GM18498 (cell line): ENCODE data around the gene CFAP410.

Experiments used
- ATAC-seq: cut with Tn5 transposase; IDR thresholded peaks from one replicate; pipeline ENCODE4 v1.9.1; 2021; ENCODE audit warnings: mild to moderate bottlenecking, moderate library complexity; ENCODE audit not compliant: unreplicated experiment

CFAP410 gene

DNA sequence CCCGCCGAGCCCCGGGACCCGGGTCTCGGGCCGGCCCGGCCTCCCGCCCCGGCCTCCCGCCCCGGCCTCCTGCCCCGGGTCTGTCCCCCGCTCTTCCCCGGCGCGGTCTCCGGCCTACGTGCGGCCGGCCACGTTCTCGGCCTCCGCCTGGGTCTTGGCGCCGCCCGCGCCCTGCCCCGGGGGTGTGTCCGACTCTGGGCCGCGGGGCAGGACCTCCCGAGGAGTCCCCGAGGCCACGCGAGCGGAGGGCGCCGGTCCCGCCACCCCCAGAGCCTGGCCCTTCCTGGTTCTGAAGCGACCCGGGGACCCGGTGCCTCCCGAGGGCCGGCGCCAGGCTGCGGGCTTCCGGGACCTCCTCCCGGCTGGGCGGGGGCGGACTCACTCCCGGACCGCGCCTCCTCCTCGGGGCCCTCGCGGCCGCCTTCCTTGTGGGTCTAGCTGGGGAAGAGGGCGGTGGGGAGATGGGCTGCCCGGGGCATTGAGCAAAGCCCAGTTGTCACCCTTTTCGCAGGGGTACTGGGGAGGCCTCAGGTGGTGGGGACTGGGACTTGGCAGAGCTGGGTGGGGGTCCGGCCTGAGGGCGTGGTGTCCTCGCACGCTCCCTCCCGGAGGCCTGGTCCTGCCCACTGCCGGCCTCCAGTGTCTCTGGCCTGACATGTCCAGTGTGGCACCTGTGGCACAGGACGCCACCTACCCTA, 38.8 kb downstream of the CFAP410 start:
- peak; percentile 40 for ATAC-seq

DNA sequence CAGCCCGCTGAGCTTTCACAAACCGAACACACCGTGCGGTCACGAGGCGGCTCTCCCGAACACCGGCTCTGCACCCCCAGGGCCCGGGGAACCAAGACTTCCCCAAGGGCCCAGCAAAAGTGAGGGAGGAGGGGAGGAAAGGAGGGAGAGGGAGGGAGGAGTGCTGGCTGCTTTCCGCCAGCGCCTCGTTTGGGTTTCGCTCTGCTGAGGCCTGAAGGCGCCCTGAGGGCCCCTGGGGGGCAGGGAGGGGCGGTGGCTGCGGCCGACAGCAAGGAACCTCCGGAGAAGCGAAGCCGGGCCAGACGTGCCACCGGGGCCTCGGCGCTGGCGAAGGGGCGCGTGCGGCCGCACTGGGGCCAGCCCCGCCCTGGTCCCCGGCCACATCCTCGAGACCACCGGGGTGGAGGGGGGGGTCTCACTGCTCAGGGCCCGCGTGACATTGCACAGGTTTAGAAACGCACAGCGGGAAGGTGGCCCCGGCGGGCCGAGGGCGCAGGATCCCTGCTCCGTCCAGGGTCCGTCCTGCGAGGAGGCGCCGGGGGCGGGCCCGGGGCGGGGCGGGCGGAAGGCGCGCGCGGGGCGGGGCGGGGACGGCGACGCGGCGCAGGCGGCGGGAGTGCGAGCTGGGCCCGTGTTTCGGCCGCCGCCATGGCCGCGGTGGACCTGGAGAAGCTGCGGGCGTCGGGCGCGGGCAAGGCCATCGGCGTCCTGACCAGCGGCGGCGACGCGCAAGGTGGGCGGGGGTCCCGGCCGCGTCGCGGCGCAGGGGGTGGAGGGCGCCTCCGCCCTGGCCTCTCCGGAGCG, 39.5 kb downstream of the CFAP410 start, which contains the start of gene PFKL:
TSS of gene PFKL (plus strand) at position 596 of the 804 bp plus-strand sequence. CDS start at position 649, 53 bp downstream.
- peak; percentile 65 for ATAC-seq

DNA sequence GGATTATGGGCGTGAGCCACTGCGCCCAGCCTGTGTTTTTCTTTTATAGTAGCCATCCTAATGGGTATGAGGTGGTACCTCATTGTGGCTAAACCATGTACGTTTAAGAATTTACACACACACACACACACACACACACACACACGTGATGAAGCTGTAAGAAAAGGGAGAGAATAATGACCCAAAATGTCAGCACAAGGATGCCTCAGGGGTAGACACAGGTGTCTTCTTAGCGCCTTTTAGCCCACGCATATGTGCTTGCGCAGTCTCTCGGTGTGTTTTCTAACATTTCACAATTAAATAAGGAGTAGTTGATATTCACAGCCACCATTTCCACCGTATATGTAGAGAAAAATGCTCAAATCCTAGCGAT, 40.1 kb downstream of the CFAP410 start:
- ATAC-seq: no peak

DNA sequence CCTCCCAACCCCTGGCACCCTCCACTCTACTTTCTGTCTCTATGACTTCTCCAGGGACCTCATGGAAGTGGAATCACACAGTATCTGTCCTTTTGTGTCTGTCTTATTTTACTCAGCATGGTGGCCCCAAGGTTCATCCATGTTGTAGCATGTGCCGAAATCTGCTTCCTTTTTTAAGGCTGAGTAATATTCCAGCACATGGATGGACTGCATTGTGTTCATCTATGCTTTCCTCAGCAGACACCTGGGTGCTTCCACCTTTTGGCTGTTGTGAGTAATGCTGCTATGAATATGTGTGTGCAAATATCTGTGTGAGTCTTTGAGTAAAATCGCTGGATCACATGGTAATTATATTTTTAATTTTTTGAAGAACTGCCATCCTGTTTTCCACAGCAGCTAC, 40.9 kb downstream of the CFAP410 start:
- no peak for ATAC-seq

DNA sequence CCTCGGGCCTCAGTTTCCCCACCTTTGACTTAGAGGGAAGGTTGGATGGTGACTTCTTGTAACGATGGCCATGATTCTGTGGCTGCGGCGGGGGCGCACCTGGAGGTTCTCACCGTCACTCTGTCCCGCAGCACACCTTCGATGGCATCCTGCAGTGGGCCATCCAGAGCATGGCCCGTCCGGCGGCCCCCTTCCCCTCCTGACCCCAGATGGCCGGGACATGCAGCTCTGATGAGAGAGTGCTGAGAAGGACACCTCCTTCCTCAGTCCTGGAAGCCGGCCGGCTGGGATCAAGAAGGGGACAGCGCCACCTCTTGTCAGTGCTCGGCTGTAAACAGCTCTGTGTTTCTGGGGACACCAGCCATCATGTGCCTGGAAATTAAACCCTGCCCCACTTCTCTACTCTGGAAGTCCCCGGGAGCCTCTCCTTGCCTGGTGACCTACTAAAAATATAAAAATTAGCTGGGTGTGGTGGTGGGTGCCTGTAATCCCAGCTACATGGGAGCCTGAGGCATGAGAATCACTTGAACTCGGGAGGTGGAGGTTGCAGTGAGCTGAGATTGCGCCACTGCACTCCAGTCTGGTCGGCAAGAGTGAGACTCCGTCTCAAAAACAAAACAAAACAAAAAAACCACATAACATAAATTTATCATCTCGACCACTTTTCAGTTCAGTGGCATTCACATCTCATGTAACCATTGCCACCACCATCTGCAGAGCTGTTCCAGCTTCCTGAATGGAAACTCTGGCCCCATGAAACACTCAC, 41.5 kb downstream of the CFAP410 start:
- no peak for ATAC-seq

DNA sequence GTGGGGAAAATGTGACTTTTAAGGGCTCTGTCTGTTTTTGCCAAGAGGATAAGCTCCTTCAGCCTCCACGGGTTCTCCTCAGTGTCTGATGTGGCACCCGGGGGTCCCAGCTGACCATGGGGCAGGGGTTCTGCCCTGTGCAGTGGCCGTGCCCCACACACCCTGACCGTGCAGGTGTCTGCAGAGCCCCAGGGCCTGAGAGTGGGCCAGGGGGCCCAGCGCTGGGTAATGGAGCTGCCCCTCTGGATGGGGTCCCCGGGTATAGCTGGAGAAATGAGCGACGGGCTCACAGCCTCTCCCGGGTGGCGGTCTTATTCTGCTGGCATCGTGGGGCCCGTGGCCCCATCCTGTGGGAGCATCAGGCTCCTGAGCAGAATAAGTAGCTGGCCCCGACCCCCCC, 42.3 kb downstream of the CFAP410 start:
- no peak for ATAC-seq

DNA sequence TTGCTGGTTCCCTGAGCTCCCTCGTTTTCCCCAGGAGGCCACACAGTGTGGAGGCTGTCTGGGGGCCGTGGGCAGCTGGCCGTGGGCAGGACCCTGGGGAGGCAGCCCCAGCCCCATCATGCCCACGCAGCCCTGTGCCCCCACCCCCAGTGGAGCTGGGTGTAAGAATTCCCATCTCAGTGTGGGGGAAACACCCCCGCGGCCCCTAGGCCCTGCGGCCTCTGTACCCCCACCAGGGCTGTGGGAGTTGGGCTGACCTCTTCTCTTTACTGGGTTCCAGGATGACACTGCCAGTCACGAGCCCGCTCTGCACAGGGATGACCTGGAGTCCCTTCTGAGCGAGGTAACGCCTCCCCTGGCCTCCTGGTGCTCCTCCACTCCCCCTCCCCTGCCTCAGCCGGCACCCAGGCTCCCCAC, 43.1 kb downstream of the CFAP410 start:
- no peak for ATAC-seq

DNA sequence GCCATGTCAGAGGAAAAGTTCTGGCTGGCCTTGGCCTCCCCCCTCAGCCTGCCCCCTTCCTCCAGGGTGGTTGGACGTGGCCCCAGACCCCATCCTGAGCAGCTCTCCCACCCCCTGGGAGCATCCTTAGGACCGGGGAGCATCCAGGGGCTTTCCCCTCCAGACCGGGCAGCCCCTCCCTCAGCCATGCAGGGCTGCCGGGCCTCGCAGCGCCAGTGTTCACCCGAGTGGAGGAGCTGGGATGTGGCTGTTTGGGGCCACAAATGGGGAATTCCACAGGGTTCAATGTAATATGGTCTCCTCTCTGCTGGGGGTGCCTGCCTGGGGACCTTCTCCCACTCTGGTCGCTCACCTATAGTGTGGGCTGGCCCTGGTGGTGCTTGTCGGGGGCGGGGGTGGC, 43.5 kb downstream of the CFAP410 start:
- ATAC-seq: no peak

DNA sequence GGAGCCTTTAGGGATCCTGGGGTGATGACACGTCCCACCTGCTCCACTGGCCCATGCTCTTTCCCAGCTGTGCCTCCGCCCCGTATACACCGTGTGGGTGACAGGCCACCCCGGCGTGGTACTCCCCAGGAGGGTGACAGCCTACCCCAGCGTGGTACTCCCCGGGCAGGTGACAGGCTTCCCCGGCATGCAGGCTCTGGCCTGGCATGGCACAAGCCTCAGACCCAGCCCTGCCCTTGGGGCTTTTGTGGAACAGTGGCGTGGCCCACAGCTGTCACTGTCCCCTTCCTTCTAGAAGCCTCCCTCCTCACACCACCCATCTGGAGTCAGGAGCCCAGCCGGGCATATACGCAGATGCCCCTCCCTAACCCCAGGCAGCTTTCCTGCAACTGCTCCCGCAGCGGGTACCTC, 44.0 kb downstream of the CFAP410 start:
- ATAC-seq: no peak

DNA sequence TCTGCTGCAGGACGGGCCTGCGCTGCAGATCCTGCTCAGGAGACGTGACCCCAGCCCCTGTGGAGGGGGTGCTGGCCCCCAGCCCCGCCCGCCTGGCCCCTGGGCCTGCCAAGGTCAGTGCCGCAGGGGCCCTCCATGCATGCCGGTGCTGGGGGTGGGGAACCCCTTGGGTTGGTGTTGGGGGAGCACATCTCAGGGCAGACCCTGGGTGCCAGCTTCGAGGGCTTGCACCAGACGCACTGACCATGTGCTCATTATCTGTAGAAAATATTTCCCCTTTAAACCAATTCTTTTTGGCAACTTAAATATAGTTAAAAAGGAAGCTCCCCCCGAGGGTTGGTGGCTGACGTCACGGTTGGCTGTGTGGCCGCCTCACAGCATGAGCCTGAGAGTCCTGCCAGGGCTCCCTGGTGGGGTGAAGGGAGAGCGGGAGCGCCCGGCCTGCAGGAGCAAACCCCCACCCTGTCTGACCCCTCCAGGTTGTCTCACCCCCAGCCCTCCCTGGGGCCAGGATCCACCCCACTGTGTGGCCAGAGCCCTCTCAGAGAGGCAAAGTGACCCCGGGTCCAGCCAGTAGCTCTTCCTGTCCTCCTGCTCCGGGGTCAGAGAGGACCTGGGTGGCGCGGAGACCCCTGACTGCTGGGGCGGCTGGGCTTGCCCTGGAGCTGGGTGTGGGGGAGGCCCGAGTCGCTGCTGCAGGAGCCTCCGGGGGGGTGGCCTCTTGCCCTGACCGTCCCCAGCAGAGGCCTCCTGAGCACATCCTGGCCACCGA, 44.6 kb downstream of the CFAP410 start:
- ATAC-seq: no peak

DNA sequence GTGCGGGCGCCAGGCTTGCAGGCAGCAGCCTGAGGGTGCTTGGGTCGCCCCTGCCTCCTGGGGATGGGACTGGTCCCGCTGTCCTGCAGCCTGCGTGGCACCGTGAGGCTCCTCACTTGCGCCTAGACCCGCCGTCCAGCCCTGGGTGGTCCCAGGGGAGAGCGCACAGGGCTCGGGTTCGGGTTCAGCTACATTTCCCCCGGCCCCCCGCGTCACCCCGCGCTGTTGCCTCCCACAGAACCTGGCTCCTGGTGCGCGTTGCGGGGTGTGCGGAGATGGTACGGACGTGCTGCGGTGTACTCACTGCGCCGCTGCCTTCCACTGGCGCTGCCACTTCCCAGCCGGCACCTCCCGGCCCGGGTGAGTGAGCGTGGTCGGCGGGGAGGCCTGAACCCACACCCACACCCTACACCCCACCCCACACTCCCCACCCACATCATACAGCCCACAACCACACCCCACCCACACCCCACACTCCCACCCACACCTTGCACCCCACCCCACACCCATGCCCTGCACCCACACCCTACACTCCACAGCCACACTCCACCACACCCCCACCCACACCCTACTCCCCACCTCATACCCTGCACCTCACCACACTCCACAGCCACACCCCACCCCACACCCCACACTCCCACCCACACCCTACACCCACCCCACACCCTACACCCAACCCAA, 45.5 kb downstream of the CFAP410 start:
- ATAC-seq: no peak

DNA sequence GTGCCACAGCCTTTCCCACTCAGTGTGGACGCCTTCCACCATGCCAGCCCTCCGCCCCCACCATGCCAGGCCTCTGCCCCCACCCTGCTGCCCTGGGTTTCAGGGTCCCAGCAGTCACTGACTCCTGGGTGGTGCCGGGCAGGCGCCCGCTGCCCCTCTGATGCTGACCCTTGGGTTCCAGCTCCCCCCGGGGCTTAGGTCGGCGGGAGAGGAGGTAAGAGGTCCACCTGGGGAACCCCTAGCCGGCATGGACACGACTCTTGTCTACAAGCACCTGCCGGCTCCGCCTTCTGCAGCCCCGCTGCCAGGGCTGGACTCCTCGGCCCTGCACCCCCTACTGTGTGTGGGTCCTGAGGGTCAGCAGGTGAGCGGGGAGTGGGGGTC, 46.4 kb downstream of the CFAP410 start:
- ATAC-seq: no peak

DNA sequence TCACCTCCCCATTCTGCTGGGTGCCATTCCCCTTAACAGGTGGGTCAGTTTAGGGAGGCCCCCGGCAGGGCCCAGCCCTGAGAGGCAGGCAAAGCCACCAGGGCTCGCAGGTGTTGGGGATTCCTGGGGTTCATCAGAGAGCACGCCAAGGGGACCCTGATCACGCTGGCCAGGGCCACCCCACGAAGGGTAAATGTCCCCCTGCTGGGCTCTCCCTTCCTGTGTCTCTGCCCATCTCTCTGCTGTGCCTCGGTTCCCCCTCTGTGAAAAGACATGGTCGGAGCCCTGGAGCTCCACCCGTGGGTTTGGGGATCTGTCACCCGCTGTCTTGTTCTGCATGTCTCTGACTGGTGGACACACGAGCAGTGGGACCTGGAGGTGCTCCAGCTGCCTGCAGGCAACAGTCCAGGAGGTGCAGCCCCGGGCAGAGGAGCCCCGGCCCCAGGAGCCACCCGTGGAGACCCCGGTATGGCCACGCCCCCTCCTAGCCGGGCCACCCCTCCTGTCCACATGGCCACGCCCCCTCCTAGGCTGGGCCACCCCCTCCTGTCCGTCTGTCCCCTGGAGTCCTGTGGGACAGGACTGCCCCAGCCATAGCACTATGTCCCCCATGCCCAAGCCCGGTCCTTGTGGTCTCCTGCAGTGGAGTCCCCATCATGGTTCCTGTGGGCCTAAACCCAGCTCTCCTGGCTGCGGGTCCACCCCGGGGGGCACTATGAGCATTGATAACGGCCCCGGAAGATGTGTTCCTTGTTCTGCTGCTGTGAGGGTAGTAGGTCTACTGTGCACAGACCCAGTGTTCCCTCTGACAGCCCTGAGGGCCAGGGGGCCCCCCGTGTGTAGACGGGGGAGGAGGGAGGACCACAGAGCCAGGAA, 47.0 kb downstream of the CFAP410 start:
- no peak for ATAC-seq

DNA sequence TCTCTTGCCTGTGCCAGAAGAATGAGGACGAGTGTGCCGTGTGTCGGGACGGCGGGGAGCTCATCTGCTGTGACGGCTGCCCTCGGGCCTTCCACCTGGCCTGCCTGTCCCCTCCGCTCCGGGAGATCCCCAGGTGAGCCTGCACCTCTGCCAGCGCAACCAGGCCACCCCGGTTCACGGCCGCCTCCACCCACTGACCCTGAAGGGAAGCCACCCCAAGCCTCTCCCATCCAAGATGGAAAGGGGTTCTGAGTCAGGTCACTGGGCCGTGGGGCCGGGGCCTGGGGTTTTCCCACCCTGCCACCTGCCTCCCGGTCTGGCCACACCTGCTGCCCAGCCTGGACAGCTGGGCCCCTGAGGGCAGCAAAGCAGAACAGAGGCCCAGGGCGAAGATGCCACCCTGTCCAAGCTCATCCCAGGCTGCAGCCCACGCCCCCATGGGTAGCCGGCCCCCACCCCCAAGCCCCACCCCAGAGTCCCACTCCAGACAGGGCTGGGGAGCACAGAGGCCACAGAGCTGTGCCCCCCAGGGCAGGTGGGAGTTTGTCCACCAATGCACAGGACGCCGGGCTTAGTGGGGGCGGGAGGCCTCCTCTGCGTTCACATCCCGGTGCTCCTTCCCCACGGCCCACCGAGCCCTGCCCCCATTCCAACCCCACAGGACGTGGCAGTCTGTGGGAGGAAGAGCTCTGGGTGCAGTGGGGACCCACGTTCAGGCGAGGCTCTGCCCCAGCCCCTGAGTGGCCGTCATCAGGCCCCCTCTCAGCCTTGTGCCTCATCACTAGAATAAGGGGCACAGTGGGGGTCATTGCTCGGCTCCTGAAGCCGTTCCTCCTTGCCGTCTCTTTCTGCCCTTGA, 47.9 kb downstream of the CFAP410 start:
- ATAC-seq: no peak

DNA sequence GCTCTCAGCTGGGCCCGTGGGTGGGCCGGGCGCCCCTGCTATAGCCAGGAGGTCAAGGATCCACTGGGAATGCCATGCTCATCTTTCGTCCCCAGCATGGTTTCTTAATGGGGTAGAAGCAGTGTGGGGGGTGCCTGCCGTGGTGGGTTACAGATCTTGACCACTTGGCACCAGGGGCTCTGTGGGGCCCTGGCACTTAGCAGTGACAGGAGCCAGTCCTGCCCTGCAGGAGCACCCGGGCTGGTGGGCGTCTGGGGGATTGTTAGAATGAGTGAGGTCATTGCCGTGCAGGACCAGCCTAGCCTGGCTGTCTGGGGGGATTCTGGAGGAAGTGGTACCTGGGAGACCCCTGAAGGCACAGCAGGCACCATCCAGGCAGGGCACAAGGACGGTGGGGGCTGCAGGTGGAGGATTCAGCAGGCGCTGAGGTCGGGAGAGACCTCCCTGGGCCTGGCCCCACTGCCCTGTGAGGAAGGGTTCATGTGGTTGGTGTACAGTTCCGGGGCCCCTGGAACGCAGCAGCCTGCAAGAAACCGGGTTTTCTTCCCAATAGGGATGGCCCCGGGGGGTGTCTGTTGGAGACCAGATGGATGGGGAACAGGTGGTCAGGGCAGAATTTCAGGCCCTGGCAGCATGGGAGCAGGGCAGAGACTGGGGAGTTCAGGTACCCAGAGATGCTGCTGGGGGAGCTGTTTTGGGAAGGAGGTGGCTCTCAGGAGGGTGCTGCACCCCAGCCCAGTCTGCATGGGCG, 48.7 kb downstream of the CFAP410 start:
- no peak for ATAC-seq

DNA sequence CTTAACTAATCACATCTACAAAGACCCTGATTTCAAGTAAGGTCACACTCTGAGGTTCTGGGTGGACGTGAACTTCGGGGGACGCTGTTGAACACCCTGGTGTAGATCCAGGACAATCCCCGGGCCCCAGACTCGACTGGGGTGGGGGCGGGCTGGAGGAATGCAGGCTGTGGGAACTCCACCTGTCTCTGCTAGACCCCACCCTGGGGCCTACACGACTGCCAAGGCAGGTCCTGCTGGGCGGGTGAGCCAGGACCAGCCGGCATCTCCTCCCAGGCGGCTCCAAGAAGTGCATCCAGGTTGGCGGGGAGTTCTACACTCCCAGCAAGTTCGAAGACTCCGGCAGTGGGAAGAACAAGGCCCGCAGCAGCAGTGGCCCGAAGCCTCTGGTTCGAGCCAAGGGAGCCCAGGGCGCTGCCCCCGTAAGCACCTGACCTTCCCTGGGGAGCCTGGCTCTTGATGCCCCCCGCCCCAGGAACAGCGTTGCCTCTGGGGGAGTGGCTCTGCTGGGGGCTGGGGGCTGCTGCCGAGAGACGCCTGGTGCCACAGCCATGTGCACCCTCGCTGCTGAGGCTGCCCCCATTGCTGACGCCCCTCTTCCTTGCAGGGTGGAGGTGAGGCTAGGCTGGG, 49.7 kb downstream of the CFAP410 start:
- ATAC-seq: no peak
